HEK293 (cell line): ENCODE data around the gene DNASE2.
A peak's percentile ranks its signal among the peaks of the same experiment; 100 is the strongest.

ENCODE experiments used
- GLIS1 ChIP-seq: fragments of 450-650 bp; formaldehyde crosslinking; IDR thresholded peaks from 2 replicates; pipeline ENCODE4 v1.5.1; 2016; ENCODE audit warnings: missing biosample characterization, missing genetic modification characterization
- KLF1 ChIP-seq: fragments of 450-650 bp; formaldehyde crosslinking; IDR thresholded peaks from 2 replicates; pipeline ENCODE4 v1.5.1; 2016; ENCODE audit warnings: missing biosample characterization, missing genetic modification characterization
- KLF9 ChIP-seq: fragments of 450-650 bp; formaldehyde crosslinking; IDR thresholded peaks from 2 replicates; pipeline ENCODE4 v1.5.1; 2016; ENCODE audit warnings: missing biosample characterization, missing genetic modification characterization, low read depth
- PATZ1 ChIP-seq: fragments of 450-650 bp; formaldehyde crosslinking; IDR thresholded peaks from 2 replicates; pipeline ENCODE4 v1.5.1; 2016; ENCODE audit warnings: missing biosample characterization, missing genetic modification characterization
- SP2 ChIP-seq: fragments of 450-650 bp; formaldehyde crosslinking; IDR thresholded peaks from 2 replicates; pipeline ENCODE4 v1.5.1; 2016; ENCODE audit warnings: missing biosample characterization, missing genetic modification characterization
- YY1 ChIP-seq: fragments of 450-650 bp; formaldehyde crosslinking; IDR thresholded peaks from 2 replicates; pipeline ENCODE4 v1.5.1; 2018; ENCODE audit warnings: missing biosample characterization, missing genetic modification characterization
- ZBTB10 ChIP-seq: fragments of 450-650 bp; formaldehyde crosslinking; IDR thresholded peaks from 2 replicates; pipeline ENCODE4 v1.5.1; 2016; ENCODE audit warnings: missing biosample characterization, missing genetic modification characterization
- ZBTB17 ChIP-seq: fragments of 450-650 bp; formaldehyde crosslinking; IDR thresholded peaks from 2 replicates; pipeline ENCODE4 v1.5.1; 2016; ENCODE audit warnings: missing biosample characterization, missing genetic modification characterization
- ZFHX2 ChIP-seq: fragments of 450-650 bp; formaldehyde crosslinking; conservative IDR thresholded peaks from 2 replicates; pipeline ENCODE4 v1.5.1; 2016; ENCODE audit warnings: missing biosample characterization, missing genetic modification characterization
- ZFP41 ChIP-seq: fragments of 450-650 bp; formaldehyde crosslinking; IDR thresholded peaks from 2 replicates; pipeline ENCODE4 v1.5.1; 2016; ENCODE audit warnings: missing biosample characterization, missing genetic modification characterization, borderline replicate concordance
- ZNF10 ChIP-seq: fragments of 450-650 bp; formaldehyde crosslinking; IDR thresholded peaks from 2 replicates; pipeline ENCODE4 v1.5.1; 2017; ENCODE audit warnings: missing biosample characterization, missing genetic modification characterization
- ZNF157 ChIP-seq: fragments of 450-650 bp; formaldehyde crosslinking; IDR thresholded peaks from 2 replicates; pipeline ENCODE4 v1.5.1; 2016; ENCODE audit warnings: missing biosample characterization, missing genetic modification characterization
- ZNF184 ChIP-seq: fragments of 450-650 bp; IDR thresholded peaks from 2 replicates; pipeline ENCODE4 v1.5.1; 2018; ENCODE audit warnings: missing biosample characterization, mild to moderate bottlenecking, missing genetic modification characterization
- ZNF19 ChIP-seq: fragments of 450-650 bp; formaldehyde crosslinking; IDR thresholded peaks from 2 replicates; pipeline ENCODE4; 2016; ENCODE audit warnings: missing biosample characterization, missing genetic modification characterization, low read depth
- ZNF2 ChIP-seq: fragments of 450-650 bp; formaldehyde crosslinking; IDR thresholded peaks from 2 replicates; pipeline ENCODE4 v1.5.1; 2016; ENCODE audit warnings: missing biosample characterization, missing genetic modification characterization
- ZNF23 ChIP-seq: fragments of 450-650 bp; formaldehyde crosslinking; IDR thresholded peaks from 2 replicates; pipeline ENCODE4 v1.5.1; 2016; ENCODE audit warnings: missing biosample characterization, missing genetic modification characterization, borderline replicate concordance
- ZNF274 ChIP-seq, 2 experiments: fragments of 200-500 bp in 1 of 2; fragments of 450-650 bp in 1 of 2; sonication (Bioruptor generic) in 1 of 2; formaldehyde crosslinking in 1 of 2; IDR thresholded peaks; 2 replicates each; pipeline versions ENCODE4 v1.5.1 to v1.6.1; 2014 to 2016; ENCODE audit warnings: borderline replicate concordance in 1 of 2, inconsistent platforms in 1 of 2, low read length in 1 of 2, missing biosample characterization in 1 of 2, missing genetic modification characterization in 1 of 2
- ZNF311 ChIP-seq: fragments of 450-650 bp; formaldehyde crosslinking; IDR thresholded peaks from 2 replicates; pipeline ENCODE4 v1.5.1; 2017; ENCODE audit warnings: missing biosample characterization, missing genetic modification characterization, borderline replicate concordance
- ZNF335 ChIP-seq: fragments of 450-650 bp; formaldehyde crosslinking; conservative IDR thresholded peaks from 2 replicates; pipeline ENCODE4 v1.5.1; 2016; ENCODE audit warnings: missing biosample characterization, missing genetic modification characterization
- ZNF391 ChIP-seq: fragments of 450-650 bp; formaldehyde crosslinking; IDR thresholded peaks from 2 replicates; pipeline ENCODE4 v1.5.1; 2016; ENCODE audit warnings: low read depth, missing biosample characterization, missing genetic modification characterization, borderline replicate concordance
- ZNF416 ChIP-seq: fragments of 450-650 bp; formaldehyde crosslinking; IDR thresholded peaks from 2 replicates; pipeline ENCODE4 v1.5.1; 2016; ENCODE audit warnings: missing biosample characterization, missing genetic modification characterization
- ZNF473 ChIP-seq: fragments of 450-650 bp; formaldehyde crosslinking; IDR thresholded peaks from 2 replicates; pipeline ENCODE4 v1.5.1; 2017; ENCODE audit warnings: missing biosample characterization, missing genetic modification characterization
- ZNF549 ChIP-seq: fragments of 450-650 bp; IDR thresholded peaks from 2 replicates; pipeline ENCODE4 v1.5.1; 2018; ENCODE audit warnings: missing biosample characterization, missing genetic modification characterization, mild to moderate bottlenecking, inconsistent platforms, moderate library complexity
- ZNF629 ChIP-seq: fragments of 450-650 bp; formaldehyde crosslinking; IDR thresholded peaks from 2 replicates; pipeline ENCODE4 v1.5.1; 2017; ENCODE audit warnings: missing biosample characterization, missing genetic modification characterization
- ZNF645 ChIP-seq: fragments of 450-650 bp; formaldehyde crosslinking; IDR thresholded peaks from 2 replicates; pipeline ENCODE4; 2016; ENCODE audit warnings: missing biosample characterization, missing genetic modification characterization
- ZNF747 ChIP-seq: fragments of 450-650 bp; formaldehyde crosslinking; IDR thresholded peaks from 2 replicates; pipeline ENCODE4 v1.5.1; 2016; ENCODE audit warnings: missing biosample characterization, missing genetic modification characterization
- ZNF785 ChIP-seq: fragments of 450-650 bp; formaldehyde crosslinking; IDR thresholded peaks from 2 replicates; pipeline ENCODE4 v1.5.1; 2016; ENCODE audit warnings: missing biosample characterization, missing genetic modification characterization
- TF ChIP-seq, protein P1 (sequence below): fragments of 450-650 bp; formaldehyde crosslinking; IDR thresholded peaks from 2 replicates; pipeline ENCODE4 v1.5.1; 2016; ENCODE audit warnings: missing biosample characterization, missing genetic modification characterization
- TF ChIP-seq, protein P2 (sequence below): fragments of 450-650 bp; formaldehyde crosslinking; conservative IDR thresholded peaks from 2 replicates; pipeline ENCODE4 v1.5.1; 2016; ENCODE audit warnings: low read depth, missing biosample characterization, missing genetic modification characterization

The DNASE2 gene

GRCh38 chr19:12825254-12826131 lies 55.8 kb downstream of the DNASE2 start (continued):
- no peak for TF ChIP-seq ZNF19 (tag by site-specific recombination)
- TF ChIP-seq, protein P1, sequence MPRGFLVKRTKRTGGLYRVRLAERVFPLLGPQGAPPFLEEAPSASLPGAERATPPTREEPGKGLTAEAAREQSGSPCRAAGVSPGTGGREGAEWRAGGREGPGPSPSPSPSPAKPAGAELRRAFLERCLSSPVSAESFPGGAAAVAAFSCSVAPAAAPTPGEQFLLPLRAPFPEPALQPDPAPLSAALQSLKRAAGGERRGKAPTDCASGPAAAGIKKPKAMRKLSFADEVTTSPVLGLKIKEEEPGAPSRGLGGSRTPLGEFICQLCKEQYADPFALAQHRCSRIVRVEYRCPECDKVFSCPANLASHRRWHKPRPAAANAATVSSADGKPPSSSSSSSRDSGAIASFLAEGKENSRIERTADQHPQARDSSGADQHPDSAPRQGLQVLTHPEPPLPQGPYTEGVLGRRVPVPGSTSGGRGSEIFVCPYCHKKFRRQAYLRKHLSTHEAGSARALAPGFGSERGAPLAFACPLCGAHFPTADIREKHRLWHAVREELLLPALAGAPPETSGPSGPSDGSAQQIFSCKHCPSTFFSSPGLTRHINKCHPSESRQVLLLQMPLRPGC (tag by site-specific recombination) = no peak
- no peak for TF ChIP-seq ZNF549 (tag by site-specific recombination)
- TF ChIP-seq ZNF2 = peak; percentile 36; the same call in 1 of the 2 replicates
- TF ChIP-seq ZNF23 = no peak
- TF ChIP-seq ZNF645 (tag by site-specific recombination) = no peak
- no peak for TF ChIP-seq ZFP41 (tag by site-specific recombination)
- no peak for TF ChIP-seq GLIS1 (tag by site-specific recombination)
- no peak; the same call in none of the 2 replicates for TF ChIP-seq SP2
- no peak for TF ChIP-seq KLF1 (tag by site-specific recombination)
- no peak for TF ChIP-seq ZNF311 (tag by site-specific recombination)
- 0 out of 2 replicates have a peak, but pooled peaks have one; percentile 20 for TF ChIP-seq PATZ1
- peak; percentile 82 for TF ChIP-seq KLF9
- no peak for TF ChIP-seq ZNF473 (tag by site-specific recombination)
- TF ChIP-seq ZNF10 = no peak
- TF ChIP-seq ZNF335 (tag by site-specific recombination) = no peak
- TF ChIP-seq ZNF629 (tag by site-specific recombination) = no peak
- TF ChIP-seq ZFHX2 (tag by site-specific recombination) = no peak
- no peak for TF ChIP-seq ZNF184
- TF ChIP-seq YY1 (tag by site-specific recombination) = no peak
- TF ChIP-seq ZBTB10 (tag by site-specific recombination) = no peak; the same call in 1 of the 2 replicates
- TF ChIP-seq ZNF416 (tag by site-specific recombination) = no peak
- TF ChIP-seq ZNF391 (tag by site-specific recombination) = no peak
- TF ChIP-seq ZNF747 (tag by site-specific recombination) = no peak
- TF ChIP-seq ZNF157 (tag by site-specific recombination) = no peak
- no peak for TF ChIP-seq ZNF274 (IDR thresholded peaks at IDR 0.05; ENCODE audit: low read length)
- TF ChIP-seq ZNF274 (tag by site-specific recombination; IDR thresholded peaks at IDR 0.05; ENCODE audit: borderline replicate concordance) = no peak
- no peak for TF ChIP-seq ZBTB17 (tag by site-specific recombination)
- no peak for TF ChIP-seq ZNF785 (tag by site-specific recombination)
- TF ChIP-seq, protein P2, sequence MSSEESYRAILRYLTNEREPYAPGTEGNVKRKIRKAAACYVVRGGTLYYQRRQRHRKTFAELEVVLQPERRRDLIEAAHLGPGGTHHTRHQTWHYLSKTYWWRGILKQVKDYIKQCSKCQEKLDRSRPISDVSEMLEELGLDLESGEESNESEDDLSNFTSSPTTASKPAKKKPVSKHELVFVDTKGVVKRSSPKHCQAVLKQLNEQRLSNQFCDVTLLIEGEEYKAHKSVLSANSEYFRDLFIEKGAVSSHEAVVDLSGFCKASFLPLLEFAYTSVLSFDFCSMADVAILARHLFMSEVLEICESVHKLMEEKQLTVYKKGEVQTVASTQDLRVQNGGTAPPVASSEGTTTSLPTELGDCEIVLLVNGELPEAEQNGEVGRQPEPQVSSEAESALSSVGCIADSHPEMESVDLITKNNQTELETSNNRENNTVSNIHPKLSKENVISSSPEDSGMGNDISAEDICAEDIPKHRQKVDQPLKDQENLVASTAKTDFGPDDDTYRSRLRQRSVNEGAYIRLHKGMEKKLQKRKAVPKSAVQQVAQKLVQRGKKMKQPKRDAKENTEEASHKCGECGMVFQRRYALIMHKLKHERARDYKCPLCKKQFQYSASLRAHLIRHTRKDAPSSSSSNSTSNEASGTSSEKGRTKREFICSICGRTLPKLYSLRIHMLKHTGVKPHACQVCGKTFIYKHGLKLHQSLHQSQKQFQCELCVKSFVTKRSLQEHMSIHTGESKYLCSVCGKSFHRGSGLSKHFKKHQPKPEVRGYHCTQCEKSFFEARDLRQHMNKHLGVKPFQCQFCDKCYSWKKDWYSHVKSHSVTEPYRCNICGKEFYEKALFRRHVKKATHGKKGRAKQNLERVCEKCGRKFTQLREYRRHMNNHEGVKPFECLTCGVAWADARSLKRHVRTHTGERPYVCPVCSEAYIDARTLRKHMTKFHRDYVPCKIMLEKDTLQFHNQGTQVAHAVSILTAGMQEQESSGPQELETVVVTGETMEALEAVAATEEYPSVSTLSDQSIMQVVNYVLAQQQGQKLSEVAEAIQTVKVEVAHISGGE = no peak
